SHP77 treated with DMSO at 0.1 percent for 48 hours (cell line): ENCODE data around the gene POTED.
"Not testable (repeated sequence)": the region's sequence is repeated elsewhere in the genome, so short reads cannot be mapped to it uniquely, and the experiment has no call there.

Experiments
- DNase-seq: peaks from one replicate; lab custom pipeline; 2025; lab: John Stamatoyannopoulos, UW

POTED gene

GRCh38 chr21:13609477-13609876 lies at the start of gene POTED:
POTED (plus strand) TSS chr21:13609777; CDS start chr21:13610229, 452 bp downstream.
- not testable (repeated sequence) for DNase-seq

DNA sequence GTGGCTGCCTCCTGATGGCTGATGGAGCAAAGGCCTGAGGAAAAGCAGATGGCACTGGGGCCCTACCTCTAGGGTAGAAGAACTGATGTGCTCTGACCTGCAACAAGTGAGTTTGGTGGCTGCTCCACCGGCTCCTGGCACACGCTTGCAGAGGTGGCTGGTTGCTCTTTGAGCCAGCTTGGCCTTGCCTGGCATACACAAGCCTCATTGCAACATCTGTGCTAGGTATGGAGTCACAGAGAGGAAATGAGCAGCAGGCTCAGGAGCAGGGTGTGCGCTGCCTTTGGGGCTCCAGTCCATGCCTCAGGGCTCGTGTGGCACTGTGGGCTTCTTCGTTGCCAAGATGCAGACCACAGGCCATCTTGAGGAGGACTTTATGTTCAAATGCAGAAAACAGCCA lies 40.5 kb downstream of the POTED start:
- DNase-seq = not testable (repeated sequence)

GRCh38 chr21:13651746-13652145 lies 42.2 kb downstream of the POTED start:
- not testable (repeated sequence) for DNase-seq
